Adrenal gland (tissue), 5 donors: ENCODE results near the gene SETBP1.

Source experiments
- POLR2A ChIP-seq, 2 donors: fragments of 450-650 bp; IDR thresholded peaks; one replicate each; pipeline ENCODE4 v1.6.1; 2017; ENCODE audit warnings: antibody characterized with exemption in 2 of 2, mild to moderate bottlenecking in 2 of 2, moderate library complexity in 1 of 2
- TF ChIP-seq, protein P1 (sequence below), 6 experiments: fragments of 450-650 bp in 4 of 6; fragments of 200-600 bp in 2 of 6; sonication (generic) in 1 of 6; IDR thresholded peaks; 1 replicate in 5 of 6; 2 replicates in 1 of 6; pipeline versions ENCODE4 v1.5.1 to v1.8.0; 2016 to 2021; ENCODE audit warnings: antibody characterized with exemption in 6 of 6, mild to moderate bottlenecking in 2 of 6, moderate library complexity in 1 of 6
- donor health status: DM: no; HTN: no; CAD: no.

DNA sequence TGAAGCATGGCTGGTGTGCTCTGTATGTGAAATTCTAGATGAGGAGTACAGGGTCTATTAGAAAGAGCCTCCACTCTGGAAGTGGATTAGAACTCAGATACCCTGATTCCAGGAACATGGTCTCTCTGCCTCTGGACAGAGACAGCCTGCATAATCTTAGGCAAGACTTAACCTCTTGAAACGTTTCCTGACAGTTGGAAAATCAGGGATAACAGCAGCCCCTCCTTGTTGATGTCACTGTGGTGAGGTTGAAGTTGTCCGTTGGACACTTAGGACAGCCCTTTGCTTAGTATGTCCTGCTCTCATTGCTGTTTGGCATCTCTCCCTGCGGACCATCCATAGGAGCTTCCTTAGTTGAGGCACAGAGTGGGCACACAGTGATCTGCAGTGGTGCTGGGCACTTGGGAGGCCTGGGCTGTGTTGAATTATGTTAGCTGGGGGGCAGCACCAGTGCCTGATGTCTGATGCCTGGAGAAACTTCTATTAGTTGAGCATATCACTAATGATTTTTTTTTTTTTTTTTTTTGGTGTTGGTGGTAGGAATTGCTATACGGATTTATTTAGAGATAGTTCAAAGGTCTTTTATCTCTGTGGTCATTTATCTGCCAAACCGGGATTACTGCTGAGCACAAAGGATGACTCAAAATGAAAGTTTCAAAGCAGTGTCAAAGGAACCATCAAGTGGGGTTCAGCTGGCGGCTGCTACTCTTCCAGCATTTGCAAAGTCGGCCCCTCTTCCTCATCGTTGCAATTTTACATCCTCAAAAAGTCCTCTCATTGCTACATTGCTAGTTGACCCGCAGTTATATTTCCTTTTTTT is 28.8 kb downstream of the SETBP1 start:
- TF ChIP-seq, protein P1, sequence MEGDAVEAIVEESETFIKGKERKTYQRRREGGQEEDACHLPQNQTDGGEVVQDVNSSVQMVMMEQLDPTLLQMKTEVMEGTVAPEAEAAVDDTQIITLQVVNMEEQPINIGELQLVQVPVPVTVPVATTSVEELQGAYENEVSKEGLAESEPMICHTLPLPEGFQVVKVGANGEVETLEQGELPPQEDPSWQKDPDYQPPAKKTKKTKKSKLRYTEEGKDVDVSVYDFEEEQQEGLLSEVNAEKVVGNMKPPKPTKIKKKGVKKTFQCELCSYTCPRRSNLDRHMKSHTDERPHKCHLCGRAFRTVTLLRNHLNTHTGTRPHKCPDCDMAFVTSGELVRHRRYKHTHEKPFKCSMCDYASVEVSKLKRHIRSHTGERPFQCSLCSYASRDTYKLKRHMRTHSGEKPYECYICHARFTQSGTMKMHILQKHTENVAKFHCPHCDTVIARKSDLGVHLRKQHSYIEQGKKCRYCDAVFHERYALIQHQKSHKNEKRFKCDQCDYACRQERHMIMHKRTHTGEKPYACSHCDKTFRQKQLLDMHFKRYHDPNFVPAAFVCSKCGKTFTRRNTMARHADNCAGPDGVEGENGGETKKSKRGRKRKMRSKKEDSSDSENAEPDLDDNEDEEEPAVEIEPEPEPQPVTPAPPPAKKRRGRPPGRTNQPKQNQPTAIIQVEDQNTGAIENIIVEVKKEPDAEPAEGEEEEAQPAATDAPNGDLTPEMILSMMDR (IDR thresholded peaks at IDR 0.05) = no peak
- TF ChIP-seq POLR2A (IDR thresholded peaks at IDR 0.05) = no peak
